Activated CD8-positive, alpha-beta memory T cell treated with anti-CD3 and anti-CD28 coated beads, Interleukin-2, amount 50 U/mL, for 24 hours (primary cell): ENCODE data around the gene SIAH1.
"Not testable (repeated sequence)": the region's sequence is repeated elsewhere in the genome, so short reads cannot be mapped to it uniquely, and the experiment has no call there.

Source experiments
- DNase-seq: peaks from one replicate; pipeline ENCODE4 v3.0.0-alpha.2; 2020; ENCODE audit errors: extremely low read depth

SIAH1 gene

DNA sequence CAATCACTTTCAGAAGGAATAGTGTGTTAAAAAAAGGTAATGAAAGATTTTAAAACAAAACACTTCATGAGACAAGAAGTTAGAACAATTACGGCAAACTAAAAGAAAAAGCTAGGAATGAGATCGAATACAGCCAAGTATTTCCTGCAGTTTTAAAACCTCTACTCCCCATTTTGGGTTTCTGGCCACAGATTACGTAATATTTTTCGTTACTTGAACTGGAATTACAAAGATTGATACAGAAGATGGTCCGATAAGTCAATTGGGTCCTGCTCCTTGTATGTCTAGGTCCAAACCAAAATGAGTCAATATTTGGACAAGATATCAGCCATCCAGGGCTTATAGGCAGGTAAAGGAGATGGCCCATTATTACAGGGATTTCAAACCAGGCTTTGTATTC lies 52.2 kb downstream of the SIAH1 start:
- no peak for DNase-seq

GRCh38 chr16:48330841-48331192 lies 54.4 kb downstream of the SIAH1 start:
- DNase-seq: no peak

GRCh38 chr16:48330189-48330840 lies 54.9 kb downstream of the SIAH1 start:
- no peak for DNase-seq

DNA sequence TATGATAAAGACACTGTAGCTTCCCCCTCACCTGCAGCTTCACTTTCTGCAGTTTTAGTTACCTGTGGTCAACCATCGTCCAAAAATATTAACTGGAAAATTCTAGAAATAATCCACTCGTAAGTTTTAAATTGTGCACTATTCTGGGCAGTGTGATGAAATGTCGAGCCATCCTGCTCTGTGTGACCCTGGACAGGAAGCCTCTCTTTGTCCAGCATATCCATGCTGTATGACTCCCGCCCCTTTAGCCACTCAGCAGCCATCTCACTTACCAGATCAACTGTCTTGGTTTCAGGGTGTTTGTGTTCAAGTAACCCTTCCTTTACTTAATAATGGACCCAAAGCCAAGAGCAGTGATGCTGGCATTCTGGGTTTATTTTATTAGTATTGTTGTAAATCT lies 56.1 kb downstream of the SIAH1 start:
- no peak for DNase-seq

DNA sequence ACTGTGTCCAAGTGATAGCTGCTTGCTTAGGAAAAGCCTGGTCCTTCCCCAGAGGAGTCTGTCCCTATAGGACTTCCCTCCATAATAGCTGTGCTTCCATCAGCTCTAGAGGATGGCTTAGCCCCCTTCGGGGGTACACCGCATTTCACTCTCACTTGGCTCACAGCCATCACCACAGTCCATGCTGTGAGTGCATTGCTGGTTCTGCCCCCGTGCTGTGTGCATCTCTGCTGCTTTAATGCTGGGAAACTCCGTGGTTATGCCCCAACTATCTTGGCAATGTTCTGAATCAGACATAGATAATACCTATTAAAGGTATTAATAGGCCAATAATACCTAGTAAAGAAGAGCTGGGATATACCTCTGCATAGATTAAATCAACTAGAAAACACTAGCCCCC lies 58.3 kb downstream of the SIAH1 start:
- no peak for DNase-seq

DNA sequence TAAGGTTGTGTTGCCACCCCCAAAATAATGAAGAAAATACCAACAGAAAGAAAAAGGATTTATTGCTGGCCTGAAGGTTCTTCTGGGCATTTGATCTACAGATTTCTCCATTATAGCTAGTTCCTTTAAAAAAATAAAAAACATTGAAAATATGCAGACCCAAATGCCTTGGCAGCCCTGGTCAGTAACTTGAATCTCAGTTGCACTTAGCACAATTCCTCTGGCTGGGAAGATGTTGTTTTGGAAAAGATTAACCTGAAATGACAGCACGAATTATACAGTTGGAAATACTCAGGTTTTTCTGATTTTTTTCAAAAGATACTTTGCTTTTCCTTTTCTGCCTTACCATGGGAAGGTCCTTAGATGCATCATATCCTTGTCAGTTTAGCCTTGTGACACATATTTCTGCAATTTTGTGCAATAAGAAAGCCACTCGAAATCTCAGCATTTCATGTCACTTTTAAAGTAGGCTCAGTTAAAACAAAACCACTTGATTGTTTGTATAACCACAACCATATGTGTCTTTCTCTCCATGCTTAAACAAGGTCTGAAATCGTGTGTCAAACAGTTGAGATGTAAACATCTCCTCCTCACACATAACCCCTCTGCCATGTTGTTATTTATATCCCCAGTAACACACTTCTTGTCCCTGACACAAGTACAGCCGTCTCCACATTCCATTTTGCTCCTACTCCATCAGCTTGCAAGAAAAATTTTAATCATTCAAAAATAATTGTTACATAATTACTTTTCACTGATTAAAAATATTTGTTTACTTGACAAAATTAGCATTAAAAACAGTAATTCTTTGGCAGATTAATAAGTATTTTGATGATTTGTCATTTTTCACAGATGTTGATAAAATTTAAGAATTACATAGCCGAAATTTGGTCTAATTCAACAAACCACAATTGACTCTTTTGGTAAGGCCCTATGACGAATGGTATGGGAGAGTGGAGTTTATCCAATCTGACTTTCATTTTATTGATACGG lies 61.1 kb downstream of the SIAH1 start:
- no peak for DNase-seq

GRCh38 chr16:48321317-48322036 lies 63.7 kb downstream of the SIAH1 start:
- DNase-seq: no peak

GRCh38 chr16:48318630-48319029 lies 66.6 kb downstream of the SIAH1 start:
- no peak for DNase-seq

DNA sequence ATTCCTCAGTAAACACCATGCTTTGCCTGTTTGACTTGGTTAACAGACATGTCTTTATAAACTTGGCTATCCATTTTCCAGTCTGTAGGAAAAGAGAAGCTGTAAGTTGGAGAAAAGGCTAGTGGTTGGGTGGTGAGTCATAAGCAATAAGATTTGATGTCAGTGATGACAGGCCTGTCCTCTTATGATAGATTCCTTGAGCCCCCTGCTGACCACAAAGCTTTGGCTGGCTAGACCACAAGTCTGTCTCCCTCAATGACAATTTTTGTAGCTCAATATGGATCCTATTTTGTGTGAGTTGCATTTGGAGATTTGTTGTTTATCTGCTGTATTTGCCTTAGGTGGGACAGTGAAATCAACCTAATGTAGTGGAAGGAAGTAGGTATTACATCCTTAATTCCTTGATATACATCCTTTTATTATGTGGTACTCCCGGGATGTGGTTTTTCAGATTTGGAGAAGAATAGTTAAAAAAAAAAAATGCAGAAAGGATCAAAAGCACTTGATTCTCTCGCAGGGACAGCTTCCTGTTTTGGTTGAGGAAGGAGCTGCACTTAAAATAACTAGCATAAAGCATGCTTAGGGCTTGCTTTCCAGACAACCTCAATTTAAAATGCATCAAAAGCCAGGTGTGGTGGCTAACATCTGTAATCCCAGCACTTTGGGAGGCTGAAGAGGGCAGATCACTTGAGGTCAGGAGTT lies 67.4 kb downstream of the SIAH1 start:
- no peak for DNase-seq

DNA sequence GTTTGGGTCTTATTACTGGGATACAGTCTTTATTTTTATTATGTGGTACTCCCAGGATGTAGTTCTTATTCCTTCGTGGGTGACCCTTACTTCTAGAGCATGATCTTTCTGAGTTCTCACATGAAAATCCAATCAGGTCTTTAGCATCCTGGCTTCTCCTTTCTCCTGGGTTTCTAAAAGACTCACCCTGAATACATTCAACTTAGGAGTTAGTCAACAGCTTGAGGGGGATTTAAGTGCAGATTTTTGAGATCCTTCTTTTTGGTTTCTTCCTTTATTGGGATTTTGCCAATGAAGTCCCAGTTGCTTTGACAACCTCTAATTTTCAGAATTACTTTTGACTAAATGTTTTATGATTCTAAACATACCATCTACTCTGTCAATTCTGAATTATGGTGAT lies 68.2 kb downstream of the SIAH1 start:
- no peak for DNase-seq

DNA sequence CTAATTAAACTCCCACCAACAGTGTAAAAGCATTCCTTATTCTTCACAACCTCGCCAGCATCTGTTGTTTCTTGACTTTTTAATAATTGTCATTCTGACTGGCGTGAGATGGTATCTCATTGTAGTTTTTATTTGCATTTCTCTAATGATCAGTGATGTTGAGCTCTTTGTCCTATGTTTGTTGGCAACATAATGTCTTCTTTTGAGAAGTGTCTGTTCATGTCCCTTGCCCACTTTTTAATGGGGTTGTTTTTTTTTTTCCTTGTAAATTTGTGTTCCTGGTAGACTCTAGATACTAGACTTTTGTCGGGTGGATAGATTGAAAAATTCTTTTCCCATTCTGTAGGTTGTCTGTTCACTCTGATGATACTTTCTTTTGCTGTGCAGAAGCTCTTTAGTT lies 71.3 kb downstream of the SIAH1 start:
- DNase-seq: not testable (repeated sequence)

DNA sequence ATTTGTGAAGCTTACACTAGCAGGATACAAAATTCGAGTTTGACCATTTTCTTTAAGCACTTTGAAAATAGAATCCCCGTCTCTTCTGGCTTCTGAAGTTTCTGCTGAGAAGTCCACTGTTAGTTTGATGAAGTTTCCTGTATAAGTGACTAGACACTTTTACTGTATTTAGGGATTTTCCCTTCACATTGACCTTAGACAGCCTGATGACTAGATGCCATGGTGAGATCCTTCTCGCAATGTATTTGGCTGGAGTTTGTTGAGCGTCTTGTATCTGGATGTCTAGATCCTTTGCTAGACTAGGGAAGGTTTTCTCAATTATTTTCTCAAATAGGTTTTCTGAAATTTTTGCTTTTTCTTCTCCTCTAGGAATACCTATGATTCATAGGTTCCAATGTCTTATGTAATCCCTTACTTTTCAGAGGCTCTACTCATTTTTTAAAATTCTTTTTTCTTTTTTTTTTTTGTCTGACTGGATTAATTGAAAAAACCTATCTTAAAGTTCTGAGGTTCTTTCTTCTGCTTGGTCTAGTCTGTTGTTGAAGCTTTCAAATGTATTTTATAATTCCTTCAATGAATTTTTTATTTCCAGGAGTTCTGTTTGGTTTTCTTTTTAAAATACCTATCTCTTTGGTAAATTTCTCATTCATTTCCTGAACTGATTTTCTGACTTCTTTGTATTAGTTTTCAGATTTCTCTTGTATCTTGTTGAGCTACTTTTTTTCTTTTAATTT lies 74.1 kb downstream of the SIAH1 start:
- no peak for DNase-seq
